T-helper 1 cell treated with Interleukin-12 subunit alpha and Interleukin-12 subunit beta and Interleukin-4 antibody, amounts not matched to agents 30 ng/mL and 1 ng/mL, for 36 hours (primary cell): ENCODE results near the gene SLC41A2. TPM values are rescaled to one million over a fixed set of nuclear protein-coding genes. Genes with fewer than 3 reads are reported as not detected.
"Not testable (repeated sequence)": the region's sequence is repeated elsewhere in the genome, so short reads cannot be mapped to it uniquely, and the experiment has no call there.

Experiments
- intact Hi-C: fragments of 100-400 bp; cut with micrococcal nuclease; formaldehyde crosslinking; loops from one replicate; pipeline ENCODE4 v1.15.1; 2024
- total RNA-seq: library from RNA; stranded (reverse); gene quantifications from 2 replicates; pipeline ENCODE4 v1.2.3, GENCODE V29; 2022

The SLC41A2 gene
- total RNA-seq, 1 donor from 2014 or later: 22.3 TPM

DNA sequence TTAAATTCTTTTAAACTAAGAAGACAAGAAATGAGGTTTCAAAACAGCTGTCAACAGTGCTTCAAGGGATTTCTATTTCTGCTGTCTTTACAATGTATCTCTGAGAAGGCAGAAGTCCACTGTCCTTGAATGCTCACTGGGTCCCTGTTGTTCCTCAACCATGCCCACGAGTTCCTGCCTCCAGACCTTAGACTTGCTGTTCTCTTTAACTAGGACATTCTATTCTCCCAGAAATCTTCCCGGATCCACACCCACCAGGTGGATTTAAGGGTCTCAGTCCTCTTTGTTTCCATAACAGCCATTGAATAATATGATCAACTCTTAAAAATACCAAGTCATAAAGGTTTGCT, 6.7 kb upstream of the SLC41A2 start:
- intact Hi-C loops: no loop called here

DNA sequence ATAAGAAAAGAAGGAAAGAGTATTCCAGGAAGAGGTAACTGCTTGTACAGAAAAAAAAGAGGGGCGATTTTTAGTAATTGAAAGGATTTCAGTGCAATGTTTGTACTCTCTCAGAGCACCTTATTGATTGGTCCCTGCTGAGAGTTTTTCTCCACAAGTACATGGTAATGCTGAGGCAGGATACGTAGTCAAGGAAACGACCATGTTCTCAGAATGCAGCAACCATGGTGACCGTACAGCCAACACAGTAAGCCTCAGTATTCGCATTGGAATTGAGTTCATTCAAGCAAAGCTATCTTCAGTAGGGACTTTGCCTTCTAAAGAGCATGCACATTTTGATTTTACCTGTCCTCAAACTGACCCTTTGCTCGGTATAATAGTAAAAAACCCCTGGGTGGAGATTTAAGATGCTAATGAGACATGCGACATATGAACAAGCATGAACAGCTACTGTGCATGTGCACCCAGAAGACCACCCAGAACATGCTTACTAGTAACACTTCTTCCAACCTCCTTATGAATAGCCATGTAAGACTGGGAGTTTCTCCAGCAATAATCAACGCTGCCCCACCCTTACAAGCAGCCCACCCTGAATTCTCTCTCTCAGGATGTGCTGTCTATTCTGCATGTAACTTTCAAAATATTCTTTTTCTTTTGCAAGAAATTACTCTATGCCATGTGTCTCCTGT, 6.2 kb upstream of the SLC41A2 start:
- intact Hi-C loops: no loop called here

DNA sequence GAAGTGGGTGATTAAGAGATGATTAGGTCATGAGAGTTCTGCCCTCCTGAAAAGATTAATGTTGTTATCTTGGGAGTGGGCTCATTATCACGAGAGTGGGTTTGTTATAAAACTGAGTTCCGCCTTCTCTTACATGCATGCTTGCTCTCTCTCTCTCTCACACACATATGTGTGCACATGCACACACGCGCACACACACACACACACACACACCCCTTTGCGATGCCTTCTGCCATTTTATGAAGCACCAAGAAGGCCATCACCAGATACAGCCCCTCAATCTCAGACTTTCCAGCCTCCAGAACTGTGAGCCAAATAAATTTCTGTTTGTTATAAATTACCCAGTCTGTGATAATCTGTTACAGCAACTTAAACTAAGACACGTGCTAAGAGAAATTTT, 5.7 kb upstream of the SLC41A2 start:
- intact Hi-C loops: no loop called here

DNA sequence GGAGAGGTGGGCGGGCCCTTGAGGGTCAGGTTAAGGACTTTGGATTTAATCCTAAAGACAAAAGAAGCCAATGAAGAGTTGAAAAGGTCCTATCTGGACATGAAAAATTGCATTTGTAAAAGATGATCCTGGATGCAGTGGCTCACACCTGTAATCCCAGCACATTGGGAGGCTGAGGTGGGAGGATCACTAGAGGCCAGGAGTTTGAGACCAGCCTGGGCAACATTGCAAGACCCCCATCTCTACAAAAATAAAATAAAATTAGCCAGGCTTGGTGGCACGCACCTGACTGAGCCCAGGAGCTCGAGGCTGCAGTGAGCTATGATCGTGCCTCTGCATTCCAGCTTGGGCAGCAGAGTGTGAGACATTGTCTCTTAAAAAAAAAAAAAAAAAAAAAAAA, 2.4 kb upstream of the SLC41A2 start:
- intact Hi-C loops: no loop called here

DNA sequence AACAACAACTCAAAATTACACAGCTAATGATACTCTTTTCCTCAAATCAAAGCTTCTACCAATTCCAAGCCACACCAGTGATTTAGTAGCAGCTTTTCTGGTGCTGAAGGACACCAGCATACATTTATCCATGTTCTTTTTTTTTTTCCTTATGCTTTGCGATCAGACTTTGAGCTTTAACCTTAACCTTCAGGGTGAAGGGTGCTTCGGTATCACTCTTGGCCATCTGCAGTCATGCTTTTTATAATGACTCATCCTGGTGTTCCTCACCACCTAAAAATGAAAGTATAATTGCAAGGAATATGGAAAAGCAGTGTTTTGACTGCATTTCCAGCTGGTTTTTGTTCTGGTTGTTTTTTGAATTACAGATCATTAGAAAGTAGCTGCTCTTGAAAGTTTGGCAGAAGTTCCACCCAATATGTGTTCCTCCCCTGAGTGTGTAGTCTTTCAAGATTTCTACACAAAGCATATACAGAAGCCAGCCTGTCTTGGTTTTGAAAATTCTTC, 1.3 kb upstream of the SLC41A2 start:
- intact Hi-C loops: loop anchor here (2.0 to 5.0 kb wide), 9 partner anchors 93 to 1117 kb away; partner anchors contain the start of genes C12orf75, NT5DC3 and WASHC4

DNA sequence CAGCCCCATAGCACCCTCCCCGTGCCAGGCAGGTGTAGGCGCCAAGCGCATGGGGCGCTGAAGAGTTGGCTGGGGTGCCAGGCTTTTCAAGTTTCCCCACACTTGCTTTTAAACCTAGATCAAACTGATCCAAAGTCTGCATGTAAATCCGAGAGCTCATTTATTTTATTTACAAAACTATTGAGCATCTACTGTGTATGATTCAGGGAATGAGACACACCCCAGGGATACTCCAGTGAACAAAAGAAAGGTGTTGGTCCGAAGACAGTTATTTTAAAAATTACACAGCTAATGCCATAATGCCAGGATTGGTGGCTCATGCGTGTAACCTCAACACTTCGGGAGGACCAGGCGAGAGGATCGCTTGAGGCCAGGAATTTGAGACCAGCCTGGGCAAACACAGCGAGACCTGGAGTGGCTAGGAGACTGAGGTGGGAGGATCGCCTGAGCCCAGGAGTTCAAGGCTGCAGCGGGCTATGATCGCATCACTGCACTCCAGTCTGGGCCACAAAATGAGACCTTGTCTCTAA, 780 bp upstream of the SLC41A2 start:
- intact Hi-C loops: loop anchor here (1.0 to 5.0 kb wide), 15 partner anchors 27 to 1117 kb away; partner anchors contain the start of genes C12orf75, CHST11, NOPCHAP1 and NT5DC3

DNA sequence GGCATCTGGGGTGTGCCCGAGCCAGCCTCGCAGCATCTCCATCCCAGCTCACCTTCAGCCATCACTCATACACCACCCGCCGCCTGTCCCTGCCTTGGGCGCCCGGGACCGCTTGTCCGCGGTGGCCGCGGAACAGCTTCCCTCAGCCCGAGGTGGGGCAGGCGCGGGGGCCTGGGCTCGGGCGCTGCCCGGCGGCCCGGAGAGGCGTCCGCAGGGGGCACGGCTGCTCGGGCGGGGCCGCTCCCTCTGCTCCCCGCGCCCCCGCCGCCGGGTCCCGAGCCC, 430 bp downstream of the SLC41A2 start:
- intact Hi-C loops: loop anchor here (1.0 to 5.0 kb wide), 5 partner anchors 210 to 1115 kb away; partner anchors contain the start of genes HCFC2 and NT5DC3

DNA sequence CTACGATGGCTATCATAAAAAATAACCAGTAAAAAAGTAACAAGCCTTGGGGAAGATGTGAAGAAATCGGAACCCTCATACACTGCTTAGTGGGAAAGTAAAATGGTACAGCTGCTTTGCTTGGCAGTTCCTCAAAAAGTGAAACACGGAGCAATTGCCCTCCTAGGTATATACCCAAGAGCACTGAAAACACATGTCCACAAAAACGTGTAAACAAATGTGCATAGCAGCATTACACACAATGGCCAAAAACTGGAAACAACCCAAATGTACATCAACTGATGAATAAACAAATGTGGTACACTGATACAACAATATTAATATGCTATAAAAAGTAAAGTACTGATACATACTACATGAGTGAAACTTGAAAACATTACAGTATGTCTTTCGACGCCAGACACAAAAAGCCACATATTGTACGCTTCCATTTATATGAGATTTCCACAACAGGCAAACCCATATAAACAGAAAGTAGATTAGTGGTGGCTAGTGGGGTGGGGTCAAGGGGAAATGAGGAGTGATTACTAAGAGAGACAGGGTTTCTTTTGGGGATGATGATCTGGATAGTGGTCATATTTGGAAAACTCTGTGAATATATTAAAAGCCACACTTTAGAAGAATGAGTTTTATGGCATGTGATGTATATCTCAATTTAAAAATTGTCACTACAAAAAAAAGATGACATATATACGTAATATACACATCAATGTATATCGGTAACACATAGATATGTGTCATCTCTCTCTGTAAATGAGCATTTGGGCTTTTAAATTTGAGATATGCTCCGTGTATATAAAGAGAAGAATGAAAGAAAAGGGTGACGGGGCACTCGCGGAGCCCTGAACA, 996 bp downstream of the SLC41A2 start:
- intact Hi-C loops: loop anchor here (1.0 to 5.0 kb wide), 5 partner anchors 210 to 1115 kb away; partner anchors contain the start of genes HCFC2 and NT5DC3

DNA sequence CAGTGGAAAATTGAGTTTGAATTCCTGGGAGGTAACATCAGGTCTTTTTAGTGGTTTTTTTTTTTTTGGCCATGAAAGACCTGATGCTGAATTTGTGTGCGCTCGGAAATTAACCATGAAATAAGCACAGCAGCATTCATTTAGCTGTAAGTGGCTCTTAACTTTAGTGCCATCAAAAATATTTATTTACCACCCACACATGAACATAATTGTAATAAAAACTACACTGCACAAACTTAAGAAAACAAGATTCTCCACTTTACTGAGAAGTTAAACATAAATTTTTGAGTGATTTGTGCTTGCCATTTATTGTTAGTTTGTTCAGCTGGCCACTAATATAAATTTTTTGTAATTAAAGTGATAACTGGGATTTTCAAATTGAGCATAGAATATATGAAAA, 2.4 kb downstream of the SLC41A2 start:
- intact Hi-C loops: loop anchor here (5.0 kb wide), 3 partner anchors 208 to 1113 kb away; partner anchors contain the start of gene NT5DC3

DNA sequence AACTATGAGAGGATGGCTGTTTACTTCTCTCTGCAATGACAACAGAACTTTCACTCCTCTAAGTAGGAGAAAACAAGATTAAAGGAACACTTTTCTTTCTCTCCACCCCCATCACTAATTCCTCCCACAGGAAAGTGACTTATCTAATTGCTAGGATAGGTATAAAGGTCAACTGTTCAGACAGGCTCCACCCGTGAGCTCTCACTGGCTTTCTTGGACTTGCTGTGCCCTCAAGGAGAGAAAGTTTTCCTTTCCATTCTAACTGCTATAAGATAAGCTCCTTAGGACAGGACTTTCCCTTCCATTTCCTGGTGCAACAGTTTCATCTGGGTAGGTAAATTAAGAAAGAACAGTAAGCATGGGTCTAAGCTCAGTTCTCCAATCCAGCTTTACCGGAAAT, 4.8 kb downstream of the SLC41A2 start:
- intact Hi-C loops: no loop called here

DNA sequence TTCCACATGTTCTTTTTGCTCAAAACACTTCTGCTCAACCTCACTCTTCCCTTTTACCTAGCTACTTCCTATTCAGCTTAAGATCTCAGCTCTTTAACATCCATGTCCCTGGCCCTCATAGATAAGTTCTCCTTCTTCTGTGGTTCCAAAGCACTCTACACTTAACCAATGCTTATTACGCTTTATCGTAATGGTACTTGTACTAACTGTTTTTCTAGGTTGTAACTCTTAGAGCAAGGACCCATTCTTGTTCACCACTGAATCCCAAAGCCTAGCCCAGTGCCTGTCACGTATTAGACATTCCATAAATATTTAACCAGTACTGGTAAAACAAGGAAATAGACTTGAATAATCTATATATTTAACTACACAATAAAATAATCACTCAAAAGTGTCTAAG, 5.3 kb downstream of the SLC41A2 start:
- intact Hi-C loops: no loop called here

DNA sequence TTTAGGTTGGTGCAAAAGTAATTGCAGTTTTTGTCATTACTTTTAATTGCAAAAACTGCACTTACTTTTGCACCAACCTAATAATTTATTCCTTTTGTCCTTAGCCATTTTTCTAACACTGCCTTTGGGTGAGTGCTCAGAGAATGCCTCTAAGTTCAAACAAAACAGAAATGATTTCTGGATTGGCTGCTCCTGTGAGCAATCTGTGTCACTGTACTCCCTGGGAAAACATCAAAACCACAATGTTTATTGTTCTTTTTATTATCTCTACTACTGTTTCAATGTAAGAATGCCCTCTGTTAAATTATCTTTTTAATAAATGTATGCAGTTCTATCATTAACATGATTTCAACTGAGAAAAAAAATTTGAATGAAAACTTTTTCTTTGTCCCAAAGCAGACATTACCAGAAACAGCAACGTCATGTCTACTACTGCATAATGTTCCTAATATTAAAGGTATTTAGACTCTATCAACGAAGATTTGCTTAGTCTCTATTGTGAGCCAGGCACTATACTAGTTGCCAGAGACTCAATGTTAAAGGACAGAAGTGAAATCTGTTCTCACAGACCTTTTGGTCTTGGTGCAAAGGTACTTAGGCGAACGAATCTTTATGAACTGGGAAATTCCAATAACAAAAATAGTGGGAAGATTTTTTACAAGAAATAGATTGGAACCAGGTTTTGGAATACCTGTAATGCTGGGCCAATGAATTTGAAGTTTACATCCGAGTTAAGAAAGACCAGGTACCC, 6.2 kb downstream of the SLC41A2 start:
- intact Hi-C loops: no loop called here

DNA sequence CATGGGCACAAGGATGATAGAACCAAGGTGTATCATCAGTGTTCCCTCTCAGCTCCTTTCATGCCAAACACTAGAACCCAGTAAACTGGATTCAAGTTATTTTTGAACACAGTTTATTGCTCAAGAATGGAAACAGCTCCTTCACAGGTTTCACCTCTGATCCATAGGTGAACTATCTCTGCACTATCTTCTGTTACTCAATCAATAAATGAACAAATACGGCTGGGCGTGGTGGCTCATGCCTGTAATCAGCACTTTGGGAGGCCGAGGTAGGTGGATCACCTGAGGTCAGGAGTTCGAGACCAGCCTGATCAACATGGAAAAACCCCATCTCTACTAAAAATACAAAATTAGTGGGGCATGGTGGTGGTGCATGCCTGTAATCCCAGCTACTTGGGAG, 9.4 kb downstream of the SLC41A2 start:
- intact Hi-C loops: not testable (repeated sequence)

DNA sequence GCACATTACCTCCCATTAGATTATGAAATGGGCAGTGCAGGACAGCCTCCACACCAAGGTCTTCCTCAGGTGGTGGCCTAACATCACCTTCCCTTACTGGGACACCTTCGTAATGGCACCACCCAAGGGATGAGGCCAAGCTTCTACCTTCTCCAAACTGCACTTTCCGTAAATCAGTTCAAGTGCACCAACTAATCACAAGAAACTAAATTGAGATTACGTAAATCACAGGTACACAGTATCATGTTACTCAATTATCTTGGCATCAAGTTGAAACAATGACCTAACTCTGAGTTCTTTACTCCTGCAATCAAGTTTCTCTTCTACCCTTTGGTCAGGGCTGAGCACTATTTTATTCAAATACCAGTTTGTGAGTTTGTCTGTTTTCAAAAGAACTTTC, 13.8 kb downstream of the SLC41A2 start:
- intact Hi-C loops: no loop called here

DNA sequence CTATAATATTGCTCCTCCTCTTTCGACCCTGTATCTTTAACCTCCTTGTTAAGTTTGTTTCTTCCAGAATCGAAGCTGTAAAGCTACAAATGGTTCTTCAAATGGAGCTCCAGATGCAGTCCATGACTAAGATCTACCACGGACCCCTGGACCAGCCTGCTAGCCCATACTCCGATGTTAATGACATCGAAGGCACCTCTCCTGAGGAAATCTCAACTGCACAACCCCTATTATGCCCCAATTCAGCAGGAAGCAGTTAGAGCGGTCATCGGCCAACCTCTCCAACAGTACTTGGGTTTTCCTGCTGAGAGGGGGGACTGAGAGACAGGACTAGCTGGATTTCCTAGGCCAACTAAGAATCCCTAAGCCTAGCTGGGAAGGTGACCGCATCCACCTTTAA, 14.7 kb downstream of the SLC41A2 start:
- intact Hi-C loops: not testable (repeated sequence)

DNA sequence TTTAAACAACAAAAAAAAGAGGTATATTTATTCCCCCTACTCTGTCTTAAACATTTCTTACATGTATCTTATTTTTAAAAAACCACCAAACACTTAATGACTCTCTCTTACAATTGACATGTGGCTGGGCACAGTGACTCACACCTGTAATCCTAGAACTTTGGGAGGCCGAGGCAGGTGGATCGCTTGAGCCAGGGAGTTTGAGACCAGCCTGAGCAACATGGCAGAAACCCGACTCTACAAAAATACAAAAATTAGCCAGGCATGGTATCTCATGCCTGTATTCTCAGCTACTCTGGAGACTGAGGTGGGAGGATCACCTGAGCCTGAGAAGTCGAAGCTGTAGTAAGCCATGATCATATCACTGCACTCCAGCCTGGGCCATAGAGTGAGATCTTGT, 16.0 kb downstream of the SLC41A2 start:
- intact Hi-C loops: no loop called here

DNA sequence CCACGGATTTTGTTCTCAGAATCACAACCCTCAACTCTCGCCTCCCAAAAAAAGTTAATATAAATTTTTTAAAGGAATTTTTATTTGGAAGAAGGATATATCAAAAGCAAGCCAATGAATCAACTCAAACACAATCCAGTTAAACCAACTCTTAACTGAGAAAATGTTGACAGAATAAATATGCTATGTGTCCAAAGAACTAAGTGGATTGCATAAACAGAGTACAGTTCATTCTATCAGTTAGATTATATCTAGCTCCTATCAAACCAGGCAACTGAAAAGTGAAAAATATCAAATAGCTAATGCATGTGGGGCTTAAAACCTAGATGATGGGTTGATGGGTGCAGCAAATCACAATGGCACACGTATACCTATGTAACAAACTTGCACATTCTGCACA, 16.6 kb downstream of the SLC41A2 start:
- intact Hi-C loops: no loop called here

DNA sequence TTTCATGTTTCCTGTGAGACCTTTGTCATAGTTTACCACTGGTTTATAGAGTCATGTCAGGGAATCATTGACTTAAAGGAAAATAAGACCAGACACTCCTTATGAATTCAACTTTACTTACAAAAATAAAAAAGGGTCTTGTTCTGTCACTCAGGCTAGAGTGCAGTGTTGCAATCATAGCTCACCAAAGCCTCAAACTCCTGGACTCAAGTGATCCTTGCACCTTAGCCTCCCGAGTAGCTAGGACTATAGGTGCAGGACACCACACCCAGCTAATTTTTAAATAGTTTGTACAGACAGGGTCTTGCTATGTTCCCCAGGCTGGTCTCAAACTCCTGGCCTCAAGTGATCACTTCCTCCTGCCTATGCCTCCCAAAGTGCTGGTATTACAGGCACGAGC, 19.0 kb downstream of the SLC41A2 start:
- intact Hi-C loops: no loop called here

DNA sequence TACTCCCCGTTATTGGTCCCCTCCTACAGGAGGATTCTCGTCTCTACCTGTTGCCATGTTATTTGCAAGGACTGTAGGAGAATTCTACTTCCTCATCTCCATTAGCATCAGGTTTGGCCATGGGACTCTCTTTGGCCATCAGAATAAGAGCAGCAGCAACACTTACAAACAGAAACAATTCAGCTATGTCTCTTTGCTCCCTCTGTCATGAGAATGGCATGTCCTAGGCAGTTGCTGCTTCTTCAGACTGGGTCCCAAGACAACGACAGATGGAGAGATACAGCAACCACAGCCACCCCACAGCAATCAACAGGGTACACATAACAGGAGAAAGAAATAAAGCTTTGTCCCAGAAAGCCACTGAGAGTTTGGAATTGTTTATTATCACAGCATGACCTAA, 19.7 kb downstream of the SLC41A2 start:
- intact Hi-C loops: no loop called here

DNA sequence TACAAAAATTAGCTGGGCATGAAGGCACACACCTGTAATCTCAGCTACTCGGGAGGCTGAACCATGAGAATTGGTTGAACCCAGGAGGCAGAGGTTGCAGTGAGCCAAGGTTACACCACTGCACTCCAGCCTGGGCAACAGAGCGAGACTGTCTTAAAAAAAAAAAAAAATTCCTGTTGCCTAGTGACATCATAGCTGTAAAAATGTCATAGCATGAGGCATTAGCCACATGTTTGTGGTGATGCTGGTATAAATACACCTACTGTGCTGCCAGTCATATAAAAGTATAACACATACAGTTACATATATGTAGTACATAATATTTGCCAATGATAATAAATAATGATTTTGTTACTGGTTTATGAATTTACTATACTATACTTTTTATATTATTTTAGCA, 22.2 kb downstream of the SLC41A2 start:
- intact Hi-C loops: no loop called here

DNA sequence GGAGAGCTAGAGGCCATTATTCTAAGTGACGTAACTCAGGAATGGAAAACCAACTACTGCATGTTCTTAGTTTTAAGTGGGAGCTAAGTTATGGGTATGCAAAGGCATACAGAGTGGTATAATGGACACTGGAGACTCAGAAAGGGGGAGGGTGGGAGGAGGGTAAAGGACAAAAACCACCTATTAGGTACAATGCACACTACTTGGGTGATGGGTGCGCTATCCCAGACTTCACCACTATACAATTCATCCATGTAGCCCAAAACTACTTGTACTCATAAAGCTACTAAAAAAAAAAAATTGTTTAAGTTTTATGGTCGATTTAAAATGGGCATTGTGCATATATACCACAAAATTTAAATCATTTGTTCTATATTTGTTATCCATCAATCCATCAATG, 24.3 kb downstream of the SLC41A2 start:
- intact Hi-C loops: loop anchor here (5.0 kb wide), 1 partner anchor 304 kb away; the partner anchor contains the start of gene APPL2
